Panc1 (cell line): ENCODE results near the gene FMN2.

ENCODE experiments used
- POLR2AphosphoS5 ChIP-seq: IDR thresholded peaks from 2 replicates; pipeline ENCODE4 v1.6.1; 2012; ENCODE audit warnings: mild to moderate bottlenecking, low read depth, low read length, moderate library complexity
- SIN3A ChIP-seq: IDR thresholded peaks from 2 replicates; pipeline ENCODE4 v1.6.1; 2012; ENCODE audit warnings: low read depth, mild to moderate bottlenecking, low read length, moderate library complexity, borderline replicate concordance; ENCODE audit not compliant: insufficient read depth
- TCF7L2 ChIP-seq: IDR thresholded peaks from 2 replicates; pipeline ENCODE4 v1.6.1; 2011; ENCODE audit warnings: mild to moderate bottlenecking, low read depth, low read length, inconsistent platforms
- TF ChIP-seq, protein P1 (sequence below): fragments of 450-650 bp; IDR thresholded peaks from 2 replicates; pipeline ENCODE4 v1.5.1; 2017; ENCODE audit warnings: mild to moderate bottlenecking
- TF ChIP-seq, protein P2 (sequence below), 2 experiments: IDR thresholded peaks; 2 replicates each; pipeline ENCODE4 v1.6.1; 2011 to 2012; ENCODE audit warnings: low read depth in 2 of 2, control low read depth in 1 of 2, low read length in 1 of 2, mild to moderate bottlenecking in 1 of 2, moderate library complexity in 1 of 2; ENCODE audit not compliant: insufficient read depth in 1 of 2

DNA sequence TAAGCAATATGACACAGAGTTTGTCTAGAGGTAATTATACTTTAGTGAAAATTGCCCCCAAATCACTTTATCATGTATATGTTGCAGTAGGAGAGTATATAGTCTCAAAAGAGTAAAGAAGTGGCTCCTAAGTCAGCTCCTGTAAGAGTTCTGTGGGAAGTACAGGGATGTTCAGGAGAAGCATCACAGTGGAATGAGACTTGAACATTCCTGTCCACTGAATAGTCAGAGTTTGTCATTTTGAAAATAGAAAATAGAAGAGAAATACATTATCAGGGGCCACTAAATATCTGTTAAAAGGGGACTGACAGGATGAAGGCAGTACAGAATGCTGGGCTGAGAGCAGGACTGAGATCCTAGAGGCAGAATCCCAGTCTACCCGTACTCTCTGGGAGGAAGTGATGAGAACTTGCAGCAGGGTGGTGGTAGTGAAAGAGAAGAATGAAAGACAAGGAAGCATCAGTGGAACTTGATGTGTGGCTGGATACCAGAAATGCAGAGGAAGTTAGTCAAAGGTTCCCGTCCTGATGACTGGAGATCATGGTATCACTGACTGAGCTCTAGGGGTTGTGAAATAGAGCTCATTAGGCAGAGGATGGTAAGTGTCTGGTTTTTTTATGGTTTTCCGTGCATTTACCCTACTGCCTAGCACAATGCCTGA is 153.4 kb downstream of the FMN2 start:
- TF ChIP-seq, protein P1, sequence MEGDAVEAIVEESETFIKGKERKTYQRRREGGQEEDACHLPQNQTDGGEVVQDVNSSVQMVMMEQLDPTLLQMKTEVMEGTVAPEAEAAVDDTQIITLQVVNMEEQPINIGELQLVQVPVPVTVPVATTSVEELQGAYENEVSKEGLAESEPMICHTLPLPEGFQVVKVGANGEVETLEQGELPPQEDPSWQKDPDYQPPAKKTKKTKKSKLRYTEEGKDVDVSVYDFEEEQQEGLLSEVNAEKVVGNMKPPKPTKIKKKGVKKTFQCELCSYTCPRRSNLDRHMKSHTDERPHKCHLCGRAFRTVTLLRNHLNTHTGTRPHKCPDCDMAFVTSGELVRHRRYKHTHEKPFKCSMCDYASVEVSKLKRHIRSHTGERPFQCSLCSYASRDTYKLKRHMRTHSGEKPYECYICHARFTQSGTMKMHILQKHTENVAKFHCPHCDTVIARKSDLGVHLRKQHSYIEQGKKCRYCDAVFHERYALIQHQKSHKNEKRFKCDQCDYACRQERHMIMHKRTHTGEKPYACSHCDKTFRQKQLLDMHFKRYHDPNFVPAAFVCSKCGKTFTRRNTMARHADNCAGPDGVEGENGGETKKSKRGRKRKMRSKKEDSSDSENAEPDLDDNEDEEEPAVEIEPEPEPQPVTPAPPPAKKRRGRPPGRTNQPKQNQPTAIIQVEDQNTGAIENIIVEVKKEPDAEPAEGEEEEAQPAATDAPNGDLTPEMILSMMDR = no peak
- TF ChIP-seq, protein P2, sequence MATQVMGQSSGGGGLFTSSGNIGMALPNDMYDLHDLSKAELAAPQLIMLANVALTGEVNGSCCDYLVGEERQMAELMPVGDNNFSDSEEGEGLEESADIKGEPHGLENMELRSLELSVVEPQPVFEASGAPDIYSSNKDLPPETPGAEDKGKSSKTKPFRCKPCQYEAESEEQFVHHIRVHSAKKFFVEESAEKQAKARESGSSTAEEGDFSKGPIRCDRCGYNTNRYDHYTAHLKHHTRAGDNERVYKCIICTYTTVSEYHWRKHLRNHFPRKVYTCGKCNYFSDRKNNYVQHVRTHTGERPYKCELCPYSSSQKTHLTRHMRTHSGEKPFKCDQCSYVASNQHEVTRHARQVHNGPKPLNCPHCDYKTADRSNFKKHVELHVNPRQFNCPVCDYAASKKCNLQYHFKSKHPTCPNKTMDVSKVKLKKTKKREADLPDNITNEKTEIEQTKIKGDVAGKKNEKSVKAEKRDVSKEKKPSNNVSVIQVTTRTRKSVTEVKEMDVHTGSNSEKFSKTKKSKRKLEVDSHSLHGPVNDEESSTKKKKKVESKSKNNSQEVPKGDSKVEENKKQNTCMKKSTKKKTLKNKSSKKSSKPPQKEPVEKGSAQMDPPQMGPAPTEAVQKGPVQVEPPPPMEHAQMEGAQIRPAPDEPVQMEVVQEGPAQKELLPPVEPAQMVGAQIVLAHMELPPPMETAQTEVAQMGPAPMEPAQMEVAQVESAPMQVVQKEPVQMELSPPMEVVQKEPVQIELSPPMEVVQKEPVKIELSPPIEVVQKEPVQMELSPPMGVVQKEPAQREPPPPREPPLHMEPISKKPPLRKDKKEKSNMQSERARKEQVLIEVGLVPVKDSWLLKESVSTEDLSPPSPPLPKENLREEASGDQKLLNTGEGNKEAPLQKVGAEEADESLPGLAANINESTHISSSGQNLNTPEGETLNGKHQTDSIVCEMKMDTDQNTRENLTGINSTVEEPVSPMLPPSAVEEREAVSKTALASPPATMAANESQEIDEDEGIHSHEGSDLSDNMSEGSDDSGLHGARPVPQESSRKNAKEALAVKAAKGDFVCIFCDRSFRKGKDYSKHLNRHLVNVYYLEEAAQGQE (IDR thresholded peaks at IDR 0.05; ENCODE audit: insufficient read depth in 1 of 2, low read depth in 2 of 2, low read length in 1 of 2) = no peak
- no peak for TF ChIP-seq POLR2AphosphoS5
- no peak for TF ChIP-seq SIN3A
- no peak for TF ChIP-seq TCF7L2
